Endometrial microvascular endothelial cells (primary cell): ENCODE results near the gene MYO10. TPM values are rescaled to one million over a fixed set of nuclear protein-coding genes. Genes with fewer than 3 reads are reported as not detected.

Source experiments
- in situ Hi-C: cut with HindIII; loops from 2 replicates; pipeline ENCODE4 v1.10.0; 2017; ENCODE audit warnings: low sequenced_read_pairs, low pct_unique_long_range_greater_than_20kb; ENCODE audit errors: inconsistent ontology term
- total RNA-seq: library from RNA; depleted of rRNA; stranded (reverse); fragments of >200 nt; gene quantifications from one replicate; pipeline ENCODE4 v1.2.3, GENCODE V29; 2015; ENCODE audit errors: inconsistent ontology term

The MYO10 gene
- total RNA-seq, 1 donor from 2014 or later = 36.3 TPM

- in situ Hi-C loops = no loop called here
Measured at GRCh38 chr5:16805486-16805885, 130.6 kb downstream of the MYO10 start.

GRCh38 chr5:16803831-16804230, 132.3 kb downstream of the MYO10 start:
- in situ Hi-C loops = no loop called here

GRCh38 chr5:16800477-16800876, 135.6 kb downstream of the MYO10 start:
- in situ Hi-C loops = no loop called here

GRCh38 chr5:16799796-16800195, 136.3 kb downstream of the MYO10 start:
- in situ Hi-C loops = loop anchor here (25.0 kb wide), 1 partner anchor 388 kb away; no protein-coding TSS in a partner anchor

- in situ Hi-C loops = loop anchor here (25.0 kb wide), 1 partner anchor 389 kb away; no protein-coding TSS in a partner anchor
Measured at GRCh38 chr5:16797951-16798350, 138.1 kb downstream of the MYO10 start.

- in situ Hi-C loops = loop anchor here (25.0 kb wide), 1 partner anchor 393 kb away; no protein-coding TSS in a partner anchor
Measured at GRCh38 chr5:16794269-16794913, 141.7 kb downstream of the MYO10 start.

GRCh38 chr5:16792598-16793275, 143.4 kb downstream of the MYO10 start:
- in situ Hi-C loops = loop anchor here (25.0 kb wide), 1 partner anchor 395 kb away; no protein-coding TSS in a partner anchor

- in situ Hi-C loops = loop anchor here (25.0 kb wide), 1 partner anchor 395 kb away; no protein-coding TSS in a partner anchor
Measured at GRCh38 chr5:16791904-16792597, 144.0 kb downstream of the MYO10 start.

- in situ Hi-C loops = loop anchor here (25.0 kb wide), 1 partner anchor 396 kb away; no protein-coding TSS in a partner anchor
Measured at GRCh38 chr5:16791036-16791705, 144.9 kb downstream of the MYO10 start.

GRCh38 chr5:16788957-16789356, 147.1 kb downstream of the MYO10 start:
- in situ Hi-C loops = loop anchor here (25.0 kb wide), 1 partner anchor 398 kb away; no protein-coding TSS in a partner anchor

- in situ Hi-C loops = loop anchor here (25.0 kb wide), 1 partner anchor 400 kb away; no protein-coding TSS in a partner anchor
Measured at GRCh38 chr5:16787278-16787677, 148.8 kb downstream of the MYO10 start.

- in situ Hi-C loops = loop anchor here (25.0 kb wide), 1 partner anchor 402 kb away; no protein-coding TSS in a partner anchor
Measured at GRCh38 chr5:16784843-16785791, 151.0 kb downstream of the MYO10 start.

GRCh38 chr5:16784088-16784487, 152.0 kb downstream of the MYO10 start:
- in situ Hi-C loops = loop anchor here (25.0 kb wide), 1 partner anchor 403 kb away; no protein-coding TSS in a partner anchor

- in situ Hi-C loops = loop anchor here (25.0 kb wide), 1 partner anchor 405 kb away; no protein-coding TSS in a partner anchor
Measured at GRCh38 chr5:16781828-16782626, 154.1 kb downstream of the MYO10 start.

- in situ Hi-C loops = loop anchor here (25.0 kb wide), 1 partner anchor 407 kb away; no protein-coding TSS in a partner anchor
Measured at GRCh38 chr5:16780325-16780724, 155.8 kb downstream of the MYO10 start.

- in situ Hi-C loops = loop anchor here (25.0 kb wide), 1 partner anchor 410 kb away; no protein-coding TSS in a partner anchor
Measured at GRCh38 chr5:16777432-16777831, 158.7 kb downstream of the MYO10 start.
